SU-DHL-6 (cell line): Measurements from ENCODE around the gene CST6.

Source experiments
- H2AFZ ChIP-seq: fragments of 200-600 bp; sonication (generic); 2 replicates; pipeline ENCODE4 v1.6.1; 2014; ENCODE audit warnings: low read depth, mild to moderate bottlenecking, moderate library complexity, mixed read lengths, antibody characterized with exemption, low read length; ENCODE audit not compliant: severe bottlenecking
- H3F3A ChIP-seq: fragments of 200-600 bp; shearing (Covaris generic); 2 replicates; pipeline ENCODE4 v1.6.0; 2016; ENCODE audit warnings: antibody characterized with exemption, mild to moderate bottlenecking; ENCODE audit not compliant: insufficient read depth
- H3K27ac ChIP-seq: fragments of 200-600 bp; sonication (generic); 2 replicates; pipeline ENCODE4 v1.5.1; 2016; ENCODE audit warnings: low read depth, mild to moderate bottlenecking, low read length, moderate library complexity, mixed read lengths
- H3K27me3 ChIP-seq: fragments of 200-600 bp; sonication (generic), shearing (Covaris generic); 2 replicates; pipeline ENCODE4 v1.6.0; 2014; ENCODE audit warnings: mild to moderate bottlenecking, low read length
- H3K36me3 ChIP-seq: fragments of 200-600 bp; sonication (generic); 2 replicates; pipeline ENCODE4 v1.6.1; 2014; ENCODE audit warnings: mild to moderate bottlenecking, low read length, mixed read lengths
- H3K4me2 ChIP-seq: fragments of 300-600, 200-600 bp; shearing (Covaris generic), sonication (generic); 2 replicates; pipeline ENCODE4 v1.6.0; 2014; ENCODE audit warnings: low read length, low read depth, mild to moderate bottlenecking; ENCODE audit not compliant: poor library complexity, severe bottlenecking
- H3K4me3 ChIP-seq: fragments of 200-600 bp; sonication (generic); 2 replicates; pipeline ENCODE4 v1.5.1; 2014; ENCODE audit warnings: antibody characterized with exemption, low read length, mild to moderate bottlenecking, mixed read lengths; ENCODE audit not compliant: insufficient read depth, poor library complexity, severe bottlenecking
- H3K79me2 ChIP-seq: fragments of 200-600 bp; sonication (generic); 2 replicates; pipeline ENCODE4 v1.6.1; 2014; ENCODE audit warnings: mild to moderate bottlenecking, low read length, moderate library complexity; ENCODE audit not compliant: insufficient read depth
- H3K9ac ChIP-seq: fragments of 200-600 bp; sonication (generic); 2 replicates; pipeline ENCODE4 v1.7.0; 2014; ENCODE audit warnings: mild to moderate bottlenecking, low read length
- H3K9me2 ChIP-seq: fragments of 200-600 bp; sonication (generic); replicated peaks from 2 replicates; pipeline ENCODE4 v1.6.1; 2014; ENCODE audit warnings: low read length; ENCODE audit not compliant: insufficient read depth
- H3K9me3 ChIP-seq: fragments of 200-600 bp; sonication (generic); 2 replicates; pipeline ENCODE4 v1.6.1; 2014; ENCODE audit warnings: low read length, mixed read lengths; ENCODE audit not compliant: insufficient read depth
- H4K20me1 ChIP-seq: fragments of 200-600 bp; sonication (generic); 2 replicates; pipeline ENCODE4 v1.6.1; 2014; ENCODE audit warnings: low read depth, mild to moderate bottlenecking, antibody characterized with exemption, low read length, moderate library complexity, mixed read lengths
- CTCF ChIP-seq: fragments of 200-600 bp; sonication (generic); IDR thresholded peaks from one replicate; pipeline ENCODE4 v1.5.1; 2017; ENCODE audit warnings: antibody characterized with exemption, mild to moderate bottlenecking, low read length, moderate library complexity; ENCODE audit not compliant: insufficient read depth, poor library complexity, severe bottlenecking
- EZH2phosphoT487 ChIP-seq: fragments of 200-600 bp; sonication (generic), shearing (Covaris generic); conservative IDR thresholded peaks from 2 replicates; pipeline ENCODE4 v1.6.1; 2018; ENCODE audit warnings: mild to moderate bottlenecking, antibody characterized with exemption, low read length, moderate library complexity, mixed read lengths

CST6 gene

GRCh38 chr11:65965986-65966762 lies 45.6 kb upstream of the CST6 start:
- Histone ChIP-seq H3K36me3 (no peaks in the 10 kb centered on the region; the same call in 1 of the 2 replicates), H2AFZ (no peak overlapping the region), H3F3A (no peaks in the 10 kb centered on the region), H3K4me2 (no peak overlapping the region), H3K27ac (no peak overlapping the region), H3K9ac (no peak overlapping the region), H3K4me3 (no peak overlapping the region), H3K9me2 (no peaks in the 10 kb centered on the region), H3K9me3 (no peaks in the 10 kb centered on the region), H3K27me3 (no peaks in the 10 kb centered on the region), H3K79me2 (peaks cover 30% of the 10 kb centered on the region), H4K20me1 (0 out of 2 replicates have a peak, but pooled peaks cover 3% of the 10 kb centered on the region)
- TF ChIP-seq EZH2phosphoT487: no peak
- TF ChIP-seq CTCF: no peak

GRCh38 chr11:65967329-65967934 lies 44.4 kb upstream of the CST6 start:
- Histone ChIP-seq H3K9ac (no peak overlapping the region), H2AFZ (no peak overlapping the region), H3K27ac (no peak overlapping the region), H3K27me3 (no peaks in the 10 kb centered on the region), H3K4me2 (no peak overlapping the region), H3K4me3 (no peak overlapping the region), H3K9me2 (no peaks in the 10 kb centered on the region), H3K36me3 (no peaks in the 10 kb centered on the region; the same call in 1 of the 2 replicates), H3K79me2 (peaks cover 22% of the 10 kb centered on the region), H3F3A (peaks cover 5% of the 10 kb centered on the region; the same call in 1 of the 2 replicates), H3K9me3 (no peaks in the 10 kb centered on the region), H4K20me1 (0 out of 2 replicates have a peak, but pooled peaks cover under 1% of the 10 kb centered on the region)
- no peak for TF ChIP-seq CTCF
- TF ChIP-seq EZH2phosphoT487: no peak

DNA sequence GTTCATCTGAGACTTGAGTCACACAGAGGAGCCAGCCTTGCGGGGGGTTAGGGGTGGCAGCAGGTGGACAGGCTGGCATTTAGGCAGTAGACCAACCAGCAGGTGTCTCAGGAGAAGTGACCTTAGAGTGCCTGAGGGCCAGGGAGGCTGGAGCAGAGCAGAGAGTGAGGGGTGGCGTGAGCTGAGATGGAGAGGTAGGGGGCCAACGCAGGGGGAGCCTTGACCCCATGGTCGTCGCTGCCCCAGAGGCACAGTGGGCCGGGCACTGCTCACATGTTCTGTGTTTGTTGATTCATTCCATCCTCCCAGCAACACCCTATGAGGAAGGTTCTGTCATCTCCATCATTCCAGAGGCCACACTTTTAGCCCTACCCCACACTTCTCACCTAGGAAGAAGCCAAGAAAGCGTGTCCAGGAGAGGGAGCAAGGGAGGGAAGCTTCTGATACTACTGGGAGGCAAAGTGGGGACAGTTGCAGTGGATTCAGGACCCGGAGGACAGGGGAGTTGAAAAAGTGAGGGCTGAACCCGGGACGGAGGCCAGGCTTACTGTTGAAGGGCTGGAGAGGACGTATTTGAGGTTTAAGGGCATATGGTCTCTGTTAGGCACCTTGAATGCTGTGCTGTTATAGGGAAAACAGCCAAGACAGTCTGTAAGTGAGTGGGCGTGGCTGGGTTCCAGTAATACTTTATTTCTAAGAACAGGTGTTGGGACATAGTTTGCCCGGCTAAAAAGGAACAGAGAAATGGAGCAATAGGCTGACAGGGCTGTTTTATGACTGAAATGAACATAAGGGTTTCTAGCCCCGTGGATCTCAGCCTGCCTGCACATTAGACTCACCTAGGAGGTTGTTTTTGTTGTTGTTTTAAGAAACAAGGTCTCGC lies 43.0 kb upstream of the CST6 start:
- H3K36me3 ChIP-seq: no peaks in the 10 kb centered on the region; the same call in 1 of the 2 replicates
- TF ChIP-seq CTCF: no peak
- TF ChIP-seq EZH2phosphoT487: no peak
- no peaks in the 10 kb centered on the region for H3K9me3 ChIP-seq
- no peaks in the 10 kb centered on the region for H4K20me1 ChIP-seq
- no peak overlapping the region for H3K9ac ChIP-seq
- no peaks in the 10 kb centered on the region for H3K9me2 ChIP-seq
- H3K27ac ChIP-seq: no peak overlapping the region
- no peak overlapping the region for H3K4me3 ChIP-seq
- H3K79me2 ChIP-seq: peaks cover 9% of the 10 kb centered on the region; the same call in 1 of the 2 replicates
- H3K4me2 ChIP-seq: no peak overlapping the region
- H3F3A ChIP-seq: peaks cover 5% of the 10 kb centered on the region; the same call in 1 of the 2 replicates
- H3K27me3 ChIP-seq: no peaks in the 10 kb centered on the region
- no peak overlapping the region for H2AFZ ChIP-seq
